HG03097 (cell line): ENCODE results near the gene FSTL4.

Source experiments
- ATAC-seq: cut with Tn5 transposase; IDR thresholded peaks from one replicate; pipeline ENCODE4 v1.9.1; 2021; ENCODE audit not compliant: unreplicated experiment, low FRiP score

The FSTL4 gene

DNA sequence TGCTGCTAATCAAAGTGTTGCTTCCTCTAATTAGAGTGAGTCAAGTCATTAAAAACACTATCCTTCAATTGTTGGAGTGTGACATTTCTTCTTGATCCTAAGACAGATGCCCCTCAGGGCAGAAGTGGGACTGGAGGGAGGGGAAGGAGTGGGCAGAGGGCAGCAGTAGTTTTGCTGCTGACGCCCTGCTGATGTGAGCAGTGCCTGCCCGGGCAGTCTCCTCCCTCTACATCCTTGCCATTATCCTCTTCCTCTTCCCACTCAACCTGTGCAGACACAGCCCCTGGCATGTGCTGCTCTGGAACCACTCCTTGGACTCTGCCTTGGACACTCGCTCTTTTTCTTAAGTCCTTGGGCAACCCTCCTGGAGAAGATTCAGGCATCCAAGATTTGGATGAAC lies 328.0 kb downstream of the FSTL4 start:
- no peak for ATAC-seq

DNA sequence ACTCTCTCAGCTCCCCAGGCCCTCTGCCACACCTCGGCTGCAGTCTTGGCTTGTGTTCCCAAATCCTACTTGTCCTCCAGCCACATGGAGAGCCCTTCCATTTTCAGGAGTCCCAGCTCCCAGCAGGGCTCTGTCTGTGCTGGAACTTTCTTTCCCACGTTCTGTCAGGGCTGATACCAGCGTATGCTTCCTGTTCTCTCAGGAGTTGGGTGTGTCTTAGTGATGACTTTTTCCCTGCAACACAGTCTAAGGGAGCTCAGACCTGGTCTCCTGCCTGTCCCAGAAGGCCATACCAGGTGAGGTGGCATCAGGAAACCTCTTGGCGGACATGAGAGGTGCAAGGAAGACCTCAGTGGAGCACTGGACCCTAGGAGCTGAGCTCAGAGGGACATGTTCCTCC lies 334.0 kb downstream of the FSTL4 start:
- no peak for ATAC-seq

DNA sequence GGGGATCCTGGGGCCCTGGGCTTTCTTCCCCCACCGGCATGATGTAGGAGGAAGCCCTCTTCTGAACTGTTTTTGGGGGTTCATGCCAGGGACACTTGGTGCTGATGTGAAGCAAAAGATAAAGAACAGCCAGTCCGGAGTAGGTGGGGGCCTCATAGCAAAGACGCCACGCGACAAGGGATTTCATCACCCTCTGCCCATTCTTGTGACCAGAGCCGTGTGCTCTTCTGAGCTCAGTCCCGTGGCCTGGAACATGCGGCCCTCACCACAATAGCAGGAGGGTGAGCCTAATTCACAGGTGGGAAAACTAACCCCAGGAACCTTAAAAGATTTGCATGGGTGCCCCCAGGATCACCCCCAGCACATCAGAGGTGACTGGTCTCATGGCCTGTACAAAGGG lies 334.6 kb downstream of the FSTL4 start:
- ATAC-seq = no peak

DNA sequence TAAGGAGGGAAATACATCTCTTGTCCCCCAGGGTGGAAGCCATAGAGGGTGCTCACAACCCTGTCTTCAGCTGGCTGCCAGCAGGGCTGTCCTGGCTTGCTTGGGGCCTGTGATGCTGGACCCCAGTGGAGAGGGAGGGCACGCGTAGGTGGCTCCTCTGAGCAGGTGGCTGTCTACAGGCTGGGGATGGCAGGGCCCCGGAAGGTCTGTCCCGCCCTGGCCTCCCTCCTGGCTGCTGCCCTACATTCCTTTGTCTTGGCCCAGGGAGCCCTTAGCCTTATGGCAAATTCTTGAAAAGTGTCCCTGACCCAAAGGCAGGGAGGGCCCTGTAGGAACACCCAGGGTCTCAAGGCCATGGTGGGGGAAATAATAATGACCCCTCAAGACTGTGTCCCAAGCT lies 336.2 kb downstream of the FSTL4 start:
- no peak for ATAC-seq

DNA sequence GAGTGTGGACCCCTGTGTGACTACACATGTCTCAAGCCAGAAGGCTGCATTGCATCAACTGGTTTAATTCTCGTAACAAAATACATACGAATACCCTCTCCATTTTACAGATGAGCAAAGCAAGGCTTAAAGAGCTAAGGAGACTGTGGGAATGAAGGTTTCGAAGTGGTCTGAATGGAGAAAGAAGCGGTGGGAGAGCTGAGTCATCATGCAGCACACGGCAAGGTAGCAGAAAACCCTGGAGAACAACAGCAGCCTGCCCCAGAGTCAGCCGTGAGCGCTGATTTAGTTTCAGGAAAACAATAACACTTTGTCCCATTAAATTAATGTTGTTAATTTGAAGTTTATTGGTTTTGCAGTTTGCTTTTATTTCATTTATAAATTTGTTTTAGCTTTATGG lies 336.7 kb downstream of the FSTL4 start:
- ATAC-seq = no peak

DNA sequence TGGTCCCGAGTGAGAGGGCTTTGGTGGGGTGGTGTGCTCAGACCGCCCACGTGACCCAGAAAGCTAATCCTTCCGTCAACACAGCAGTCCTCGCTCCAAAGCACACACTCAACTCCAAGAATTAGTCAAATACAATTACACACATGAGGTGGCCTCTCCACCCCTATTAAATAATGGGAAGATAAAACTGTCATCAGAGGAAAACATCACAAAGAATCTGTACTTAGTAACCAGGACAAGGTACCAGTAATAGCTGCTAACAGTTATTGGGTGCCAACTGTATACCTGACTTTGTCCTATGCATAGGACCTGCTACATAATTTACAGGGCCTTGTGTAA lies 337.8 kb downstream of the FSTL4 start:
- no peak for ATAC-seq

DNA sequence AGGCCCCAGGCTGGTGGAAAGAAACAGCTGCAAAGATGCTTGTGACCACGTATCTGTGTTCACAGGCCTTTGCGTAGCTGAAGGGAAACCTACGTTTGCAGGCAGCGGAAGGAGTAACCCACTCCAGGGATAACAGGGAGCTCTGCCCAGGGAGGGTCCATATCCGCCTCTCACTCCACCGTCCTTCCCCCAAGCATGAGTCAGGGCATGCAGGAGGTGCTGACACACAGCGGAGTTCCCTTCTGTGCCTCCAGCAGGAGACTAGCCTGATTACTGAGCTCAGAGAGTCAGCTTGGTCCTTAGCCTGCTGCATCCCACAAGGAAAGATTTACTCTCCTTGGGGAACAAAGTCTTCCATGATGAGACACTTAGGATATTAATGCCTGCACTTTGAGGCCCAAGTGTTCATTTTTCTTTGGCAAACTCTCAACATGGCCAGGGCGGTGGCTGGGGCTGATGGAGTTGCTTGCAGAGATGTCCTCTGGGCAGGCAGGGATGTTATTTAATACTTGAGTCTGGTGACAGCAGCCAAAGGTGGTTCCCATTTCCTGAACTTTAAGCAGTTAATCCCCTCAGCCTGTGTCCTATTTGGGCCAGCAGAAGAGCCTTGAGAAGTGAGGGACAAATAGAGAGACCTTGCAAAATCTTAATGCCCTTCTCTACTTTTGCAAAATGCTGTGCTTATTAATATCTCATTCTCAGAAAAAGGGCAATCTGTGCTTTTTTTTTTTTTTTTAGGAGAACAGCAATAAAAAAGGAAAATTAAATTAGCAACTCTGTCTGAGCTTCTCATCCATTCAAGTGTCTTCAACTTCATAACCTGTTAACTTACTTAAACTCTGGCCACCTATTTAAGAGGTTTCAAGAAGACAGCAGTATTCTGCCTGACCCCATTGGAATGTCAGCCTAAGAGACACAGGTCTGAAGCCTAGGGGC lies 338.4 kb downstream of the FSTL4 start:
- ATAC-seq = no peak

DNA sequence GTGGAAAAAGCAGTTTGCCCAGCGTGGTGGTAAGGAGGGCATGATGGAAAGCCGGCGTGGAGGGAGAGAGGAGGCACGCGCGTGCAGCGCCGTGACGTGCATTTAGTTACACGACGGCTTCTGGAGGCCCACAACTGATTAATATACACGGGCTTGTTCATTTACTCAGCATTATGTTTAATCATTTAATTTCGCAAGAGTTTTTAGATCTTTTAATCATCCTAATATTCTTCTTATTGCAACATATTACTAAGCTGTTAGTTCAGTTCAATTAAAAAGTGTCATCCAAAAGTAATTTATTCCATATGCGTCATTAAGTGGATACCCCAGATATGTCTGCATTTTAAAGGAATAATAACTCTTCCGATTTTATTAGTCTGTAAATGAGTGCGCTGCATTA lies 340.0 kb downstream of the FSTL4 start:
- no peak for ATAC-seq

DNA sequence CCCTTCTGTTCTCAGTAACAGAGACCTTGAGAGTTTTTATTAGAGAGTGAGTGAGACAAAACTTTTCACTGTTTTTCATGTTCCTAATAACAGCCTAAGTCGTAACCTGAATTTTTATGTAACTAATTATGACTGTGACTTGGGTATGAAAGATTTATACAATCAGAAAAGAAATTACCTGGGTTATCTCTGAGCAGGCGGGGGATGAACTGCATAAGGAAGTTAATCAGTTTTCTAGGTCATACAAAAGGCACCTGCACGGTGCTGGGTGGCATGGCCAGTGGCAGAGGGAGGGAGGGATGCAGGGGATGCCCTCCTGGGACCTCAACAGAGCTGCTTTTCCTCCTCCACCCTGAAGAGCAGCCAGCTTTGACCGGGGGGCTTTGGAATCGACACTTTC lies 340.7 kb downstream of the FSTL4 start:
- no peak for ATAC-seq

DNA sequence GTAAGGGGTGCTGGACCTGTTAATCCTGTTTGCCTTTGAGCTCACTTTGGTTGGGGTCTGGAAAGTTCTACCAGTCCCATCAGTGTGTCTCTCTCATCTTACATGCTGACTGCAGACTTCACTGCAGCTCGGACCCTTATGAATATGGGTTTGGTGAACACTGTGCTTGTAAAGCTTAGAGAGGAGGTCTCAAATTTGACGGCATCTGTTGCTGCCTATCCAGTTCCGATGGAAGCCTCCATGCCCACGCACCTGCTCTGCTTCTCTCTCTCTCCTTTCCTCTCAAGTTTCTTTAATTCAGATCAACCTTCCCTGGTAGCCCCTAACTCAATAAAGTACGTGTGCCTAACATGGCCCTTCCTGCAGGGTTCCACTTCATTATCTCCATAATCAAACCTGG lies 342.6 kb downstream of the FSTL4 start:
- ATAC-seq = no peak

DNA sequence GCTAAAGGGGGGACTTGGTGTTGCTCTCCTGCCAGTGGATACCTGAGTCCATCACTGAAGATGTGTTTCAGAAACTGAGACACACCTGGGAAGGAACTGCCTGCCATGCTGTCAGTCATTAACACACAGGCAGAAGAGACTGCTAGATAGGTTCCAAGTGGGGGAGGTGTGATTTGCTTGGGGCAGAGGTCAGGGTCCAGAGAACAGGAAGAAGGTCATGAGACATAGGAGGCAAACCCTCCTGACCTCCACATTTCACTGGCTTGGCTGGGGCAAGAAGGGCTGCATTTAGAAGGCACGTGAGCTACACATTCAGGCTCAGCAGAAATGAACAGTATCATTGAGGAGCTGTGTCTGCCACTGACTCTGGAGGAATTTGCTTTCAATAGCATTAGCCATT lies 344.7 kb downstream of the FSTL4 start:
- ATAC-seq = no peak

DNA sequence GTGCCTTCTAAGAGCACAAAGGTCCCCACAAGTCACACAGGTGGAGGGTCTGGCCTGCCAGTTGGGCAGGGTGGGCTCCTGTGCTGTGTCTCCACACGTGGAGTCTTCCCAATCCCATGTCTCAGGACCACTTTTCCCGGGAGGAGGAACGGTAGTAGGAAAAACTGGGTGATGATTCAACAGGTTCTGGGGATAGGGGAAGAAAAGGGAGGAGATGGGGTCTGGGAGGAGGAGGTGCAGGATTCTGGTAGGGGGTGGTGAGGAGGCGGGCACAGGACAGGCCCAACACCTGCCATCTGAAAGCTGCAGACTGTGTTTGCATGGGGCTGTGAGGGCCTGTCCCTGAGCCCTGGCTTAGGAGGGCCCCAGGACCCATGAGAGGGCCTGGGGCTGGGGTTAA lies 345.4 kb downstream of the FSTL4 start:
- ATAC-seq = no peak

DNA sequence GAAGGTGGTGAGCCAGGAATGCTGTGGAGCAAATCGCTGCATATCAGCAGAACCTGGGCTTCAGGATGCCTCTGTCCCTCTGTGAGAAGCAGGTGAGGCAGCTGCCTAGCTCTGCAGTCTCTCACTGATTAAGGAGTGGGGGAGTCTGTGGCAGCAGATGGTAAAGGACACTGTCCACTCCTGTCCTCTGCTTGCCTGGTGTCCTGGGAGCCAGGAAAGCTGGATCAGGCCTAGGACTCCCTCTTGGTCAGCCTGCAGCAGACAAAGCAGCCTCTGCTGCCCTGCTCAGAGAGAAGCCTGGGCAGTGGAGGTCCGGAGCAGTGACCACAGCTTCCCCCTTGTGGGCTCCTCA lies 345.8 kb downstream of the FSTL4 start:
- ATAC-seq = no peak

DNA sequence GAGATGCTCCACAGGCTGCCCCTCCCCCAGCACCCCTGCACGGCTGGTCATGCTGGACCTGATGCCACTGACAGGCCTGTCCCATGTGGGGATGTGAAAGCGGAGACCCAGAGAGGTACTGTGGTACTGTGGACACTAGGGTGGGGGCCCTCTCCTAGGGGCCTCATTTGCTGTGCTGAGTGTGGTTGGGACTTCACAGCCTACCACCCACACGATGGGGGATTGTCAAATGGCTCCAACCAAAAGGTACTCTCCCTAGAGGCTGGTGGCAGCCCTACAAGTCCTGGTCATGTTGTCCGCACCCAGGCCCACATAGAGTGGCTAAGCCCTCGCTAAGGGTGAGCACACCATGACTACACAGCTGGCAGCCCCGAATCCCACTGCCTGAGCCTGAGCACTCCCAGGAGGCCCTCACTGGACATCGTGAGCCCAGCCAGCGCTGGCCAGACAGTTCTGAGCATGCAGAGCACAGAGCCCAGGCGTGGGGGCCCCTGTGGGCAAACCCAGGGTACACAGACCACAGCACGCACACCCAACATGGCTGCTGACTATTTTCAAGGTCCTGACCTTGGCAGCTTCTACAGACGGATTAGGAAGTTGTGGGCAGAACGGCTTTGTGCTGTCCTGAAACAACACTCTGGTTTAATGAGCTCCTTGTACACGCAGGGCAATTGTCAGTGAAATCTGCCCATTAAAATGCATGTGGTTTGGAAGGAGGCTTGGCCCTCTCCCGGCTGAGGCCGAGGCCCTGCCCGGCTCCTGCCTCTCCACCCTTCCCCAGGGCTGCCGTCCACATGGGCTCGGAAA lies 346.4 kb downstream of the FSTL4 start:
- ATAC-seq = no peak

DNA sequence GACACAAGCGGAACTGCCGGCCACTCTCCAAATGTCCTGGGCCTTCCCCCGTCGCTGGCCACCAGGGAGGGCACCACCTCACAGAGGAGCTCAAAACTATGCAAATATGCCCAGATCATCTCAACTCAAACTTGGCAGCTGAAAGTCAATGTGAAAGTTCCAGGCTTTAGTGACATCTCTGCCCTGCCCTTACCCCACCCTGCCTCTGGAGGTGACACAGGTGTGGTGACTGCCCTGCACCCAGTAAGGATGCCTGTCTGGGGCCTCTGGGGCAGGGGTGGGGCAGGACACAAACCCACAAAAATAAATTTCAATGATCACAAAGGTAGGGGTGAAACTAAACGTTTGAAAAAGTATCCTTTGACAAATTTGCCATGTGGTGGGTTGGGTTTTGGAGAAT lies 347.1 kb downstream of the FSTL4 start:
- ATAC-seq = no peak

DNA sequence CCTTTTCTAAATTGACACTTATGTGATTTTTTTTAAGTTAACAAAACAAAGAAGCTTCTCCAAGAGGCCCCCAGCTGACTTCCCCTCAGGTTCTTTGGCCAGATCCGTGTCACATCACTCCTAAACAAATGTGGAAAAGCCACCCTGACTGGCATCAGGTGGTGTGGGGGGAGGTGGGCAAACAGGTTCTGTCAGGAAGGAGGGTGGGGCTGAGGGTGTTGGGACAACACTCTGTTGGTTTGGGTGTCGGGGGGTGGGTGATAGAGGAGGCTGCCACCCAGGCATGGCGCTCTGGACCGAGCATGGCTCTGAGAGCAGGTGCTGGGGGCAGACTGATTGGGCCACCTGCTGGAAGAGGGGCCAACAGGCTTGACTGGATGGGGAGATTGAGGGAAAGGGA lies 349.7 kb downstream of the FSTL4 start:
- no peak for ATAC-seq

DNA sequence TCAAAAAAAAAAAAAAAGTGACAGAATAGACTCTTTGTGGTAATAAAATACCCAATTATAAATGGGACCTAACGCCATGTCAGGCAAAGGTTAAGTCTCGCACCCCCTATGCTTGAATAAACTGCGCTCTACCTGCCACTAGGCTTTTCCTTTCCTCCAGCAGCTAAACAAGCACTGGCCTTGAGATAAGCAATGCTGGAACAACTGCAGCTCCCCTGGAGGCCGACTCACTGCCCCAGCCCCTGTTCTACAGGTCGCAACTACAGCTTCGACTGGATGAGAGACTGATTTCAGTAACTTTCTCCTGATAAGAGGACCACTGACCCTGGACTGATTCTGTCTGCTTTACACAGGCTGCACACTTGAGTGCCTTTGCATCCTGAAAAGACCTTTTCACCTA lies 350.3 kb downstream of the FSTL4 start:
- ATAC-seq = no peak

DNA sequence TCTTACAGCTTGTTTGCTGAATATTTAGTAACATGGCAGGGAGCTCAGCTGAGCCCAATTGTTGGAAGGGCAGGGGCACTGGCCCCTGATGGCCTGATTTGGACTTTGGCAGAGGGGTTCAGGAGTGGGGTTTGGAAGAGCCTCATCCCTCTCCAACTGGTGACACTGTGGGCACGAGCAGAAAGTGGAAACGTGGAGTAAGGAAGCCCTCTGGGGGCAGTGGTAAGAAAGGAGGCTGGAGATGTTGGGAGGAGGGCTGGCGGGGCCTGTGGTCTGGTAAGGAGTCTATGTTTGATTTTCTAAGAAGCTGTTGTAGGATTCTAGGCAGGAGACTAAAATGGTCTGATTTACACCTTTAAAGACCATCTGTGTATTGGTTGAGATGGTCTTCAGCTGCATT lies 351.6 kb downstream of the FSTL4 start:
- ATAC-seq = no peak

DNA sequence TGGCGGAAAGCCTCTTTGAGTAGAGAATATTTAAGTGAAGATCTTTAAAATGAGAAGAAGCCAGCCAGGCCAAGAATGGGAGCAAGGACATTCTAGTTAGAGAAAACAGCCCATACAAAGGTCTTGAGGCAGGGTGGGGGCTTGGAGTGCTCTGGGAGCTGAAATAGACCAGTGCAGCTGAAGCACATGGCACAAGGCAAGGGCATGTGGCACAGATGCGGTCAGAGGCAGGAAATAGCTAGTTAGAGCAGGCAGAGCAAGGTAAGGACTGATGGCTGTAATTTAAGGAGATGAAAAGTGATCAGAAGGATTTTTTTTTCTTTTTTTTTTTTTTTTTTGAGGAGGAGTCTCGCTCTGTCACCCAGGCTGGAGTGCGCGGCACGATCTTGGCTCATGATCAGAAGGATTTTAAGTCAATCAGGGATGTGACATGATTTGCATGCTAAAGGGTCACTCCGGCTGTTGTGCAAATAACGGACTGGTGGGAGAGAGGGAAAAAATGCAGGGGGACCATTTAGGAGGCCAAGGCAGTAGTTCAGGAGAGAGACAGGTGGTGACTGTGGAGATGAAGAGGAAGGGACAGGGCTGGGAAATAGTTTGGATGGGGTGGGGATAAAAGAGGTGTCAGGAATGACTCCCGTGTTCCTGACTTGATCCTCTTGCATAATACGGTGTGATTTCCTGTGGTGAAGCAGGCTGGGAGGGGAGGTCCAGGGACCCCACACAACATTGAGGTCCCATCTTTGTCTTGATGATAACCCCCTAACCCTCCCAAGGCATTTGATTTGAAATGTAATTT lies 352.9 kb downstream of the FSTL4 start:
- ATAC-seq = no peak

DNA sequence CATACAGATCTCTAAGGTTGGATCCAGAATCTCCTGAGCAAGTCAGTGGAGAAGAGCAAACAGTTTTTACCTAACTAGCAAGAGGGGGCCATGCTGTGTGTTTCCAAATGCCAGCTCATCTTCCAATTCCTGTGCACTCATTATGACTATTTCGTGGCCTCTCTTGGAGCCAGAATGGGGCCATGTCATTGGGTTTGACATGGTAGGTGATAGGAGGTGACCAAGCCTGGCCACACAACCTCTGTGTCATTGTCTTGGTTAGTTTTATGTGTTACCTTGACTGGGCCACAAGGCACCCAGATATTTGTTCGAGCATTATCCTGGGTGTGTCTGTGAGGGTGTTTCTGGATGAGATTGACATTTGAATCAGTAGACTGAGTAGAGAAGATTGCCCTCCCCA lies 354.4 kb downstream of the FSTL4 start:
- ATAC-seq = no peak

DNA sequence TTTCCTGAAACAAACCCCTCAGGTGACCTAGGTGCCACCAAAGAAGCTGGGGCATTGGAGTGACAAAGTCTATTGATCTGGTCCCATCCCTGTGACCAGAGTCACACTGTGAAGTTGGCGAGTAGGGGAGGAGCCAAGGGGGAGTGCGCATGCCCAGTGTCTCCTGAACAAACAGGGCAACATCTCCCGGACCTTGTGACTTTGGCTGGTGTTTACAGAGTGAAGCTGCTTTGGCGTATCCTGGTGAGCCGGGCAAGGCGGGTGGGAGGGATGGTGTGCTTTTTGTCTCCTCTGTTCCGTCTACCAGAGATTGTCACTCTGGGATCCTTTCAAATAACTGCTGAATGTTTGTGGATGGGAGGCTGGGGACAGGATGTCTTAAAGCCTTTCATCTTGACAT lies 356.1 kb downstream of the FSTL4 start:
- no peak for ATAC-seq
